Loucy (cell line): ENCODE results near the gene DEPDC5.

ENCODE experiments used
- H2AFZ ChIP-seq: fragments of 200-600 bp; sonication (generic); 2 replicates; pipeline ENCODE4 v1.6.0; 2016; ENCODE audit warnings: antibody characterized with exemption, mild to moderate bottlenecking, low read length, moderate library complexity
- H3F3A ChIP-seq: fragments of 200-600 bp; 2 replicates; pipeline ENCODE4 v1.6.0; 2016; ENCODE audit warnings: antibody characterized with exemption, low read depth, mild to moderate bottlenecking
- H3K27me3 ChIP-seq: fragments of 200-600 bp; sonication (generic); 2 replicates; pipeline ENCODE4 v1.6.1; 2014; ENCODE audit warnings: low read length, mild to moderate bottlenecking; ENCODE audit not compliant: insufficient read depth, poor library complexity, severe bottlenecking
- H3K36me3 ChIP-seq: fragments of 200-600 bp; sonication (generic); 2 replicates; pipeline ENCODE4 v1.6.1; 2016; ENCODE audit warnings: low read length; ENCODE audit not compliant: insufficient read depth
- H3K4me1 ChIP-seq: fragments of 200-600 bp; sonication (generic); 2 replicates; pipeline ENCODE4 v1.5.1; 2014; ENCODE audit warnings: low read length, mild to moderate bottlenecking; ENCODE audit not compliant: insufficient read depth, poor library complexity, severe bottlenecking
- H3K4me2 ChIP-seq: fragments of 200-600 bp; sonication (generic); 2 replicates; pipeline ENCODE4 v1.6.0; 2014; ENCODE audit warnings: antibody characterized with exemption, low read length, low read depth, mild to moderate bottlenecking; ENCODE audit not compliant: poor library complexity, severe bottlenecking
- H3K4me3 ChIP-seq: fragments of 200-600 bp; sonication (generic); 2 replicates; pipeline ENCODE4 v1.5.1; 2014; ENCODE audit warnings: low read length, mild to moderate bottlenecking, mixed read lengths; ENCODE audit not compliant: poor library complexity, severe bottlenecking
- H3K79me2 ChIP-seq: fragments of 200-600 bp; sonication (generic); 2 replicates; pipeline ENCODE4 v1.6.1; 2014; ENCODE audit warnings: low read length; ENCODE audit not compliant: insufficient read depth
- H3K9ac ChIP-seq: fragments of 200-600 bp; sonication (generic); 2 replicates; pipeline ENCODE4 v1.6.0; 2014; ENCODE audit warnings: mild to moderate bottlenecking, low read depth, low read length, moderate library complexity; ENCODE audit not compliant: poor library complexity, severe bottlenecking
- H3K9me2 ChIP-seq: fragments of 200-600 bp; sonication (generic); replicated peaks from 2 replicates; pipeline ENCODE4 v1.6.1; 2016; ENCODE audit warnings: low read depth, low read length, mixed read lengths
- H3K9me3 ChIP-seq: fragments of 200-600 bp; sonication (generic); 2 replicates; pipeline ENCODE4 v1.6.1; 2014; ENCODE audit warnings: mild to moderate bottlenecking, antibody characterized with exemption, low read length, low read depth; ENCODE audit not compliant: insufficient read depth
- H4K20me1 ChIP-seq: fragments of 200-600 bp; sonication (generic); 2 replicates; pipeline ENCODE4 v1.6.0; 2014; ENCODE audit warnings: antibody characterized with exemption, low read length, mild to moderate bottlenecking; ENCODE audit not compliant: insufficient read depth, poor library complexity, severe bottlenecking
- CTCF ChIP-seq: fragments of 200-600 bp; sonication (generic); conservative IDR thresholded peaks from 2 replicates; pipeline ENCODE4 v1.5.1; 2014; ENCODE audit warnings: mild to moderate bottlenecking, antibody characterized with exemption, low read length
- EZH2phosphoT487 ChIP-seq: fragments of 200-600 bp; IDR thresholded peaks from 2 replicates; pipeline ENCODE4 v1.6.1; 2018; ENCODE audit warnings: antibody characterized with exemption, mild to moderate bottlenecking, moderate library complexity, borderline replicate concordance

Gene DEPDC5

GRCh38 chr22:31893460-31893859 is 139.6 kb downstream of the DEPDC5 start:
- peaks cover 12% of the 10 kb centered on the region; the same call in 1 of the 2 replicates for H3K36me3 ChIP-seq
- H3K9me2 ChIP-seq = no peaks in the 10 kb centered on the region
- H3K79me2 ChIP-seq = no peaks in the 10 kb centered on the region
- no peak overlapping the region for H2AFZ ChIP-seq
- no peak overlapping the region for H3K9ac ChIP-seq
- no peak overlapping the region for H3K4me2 ChIP-seq
- peaks cover 4% of the 10 kb centered on the region; the same call in 1 of the 2 replicates for H3F3A ChIP-seq
- H4K20me1 ChIP-seq = no peaks in the 10 kb centered on the region
- no peaks in the 10 kb centered on the region for H3K27me3 ChIP-seq
- H3K4me1 ChIP-seq = peaks cover 9% of the 10 kb centered on the region
- TF ChIP-seq EZH2phosphoT487 = no peak
- no peak for TF ChIP-seq CTCF
- no peaks in the 10 kb centered on the region for H3K9me3 ChIP-seq
- no peak overlapping the region for H3K4me3 ChIP-seq

- H3K4me3 ChIP-seq = no peak overlapping the region
- H3K4me2 ChIP-seq = no peak overlapping the region
- H2AFZ ChIP-seq = no peak overlapping the region
- H3K4me1 ChIP-seq = peaks cover 9% of the 10 kb centered on the region
- peaks cover 15% of the 10 kb centered on the region; the same call in 1 of the 2 replicates for H3K36me3 ChIP-seq
- H3K9me2 ChIP-seq = no peaks in the 10 kb centered on the region
- H3K27me3 ChIP-seq = no peaks in the 10 kb centered on the region
- H3K9ac ChIP-seq = no peak overlapping the region
- H3K79me2 ChIP-seq = no peaks in the 10 kb centered on the region
- peaks cover 4% of the 10 kb centered on the region; the same call in 1 of the 2 replicates for H3F3A ChIP-seq
- H4K20me1 ChIP-seq = no peaks in the 10 kb centered on the region
- TF ChIP-seq EZH2phosphoT487 = no peak
- TF ChIP-seq CTCF = no peak
- H3K9me3 ChIP-seq = no peaks in the 10 kb centered on the region
Observed at GRCh38 chr22:31895411-31896123, 141.7 kb downstream of the DEPDC5 start.

- H3K4me2 ChIP-seq = no peak overlapping the region
- H3K9ac ChIP-seq = no peak overlapping the region
- no peak overlapping the region for H2AFZ ChIP-seq
Observed at GRCh38 chr22:31896472-31896871, 142.7 kb downstream of the DEPDC5 start.

More at GRCh38 chr22:31896472-31896871, 142.7 kb downstream of the DEPDC5 start:
- Histone ChIP-seq H4K20me1 (no peaks in the 10 kb centered on the region), H3K4me1 (peaks cover 8% of the 10 kb centered on the region), H3K9me2 (no peaks in the 10 kb centered on the region), H3K79me2 (no peaks in the 10 kb centered on the region), H3F3A (no peaks in the 10 kb centered on the region), H3K9me3 (no peaks in the 10 kb centered on the region), H3K36me3 (peaks cover 18% of the 10 kb centered on the region; the same call in 1 of the 2 replicates), H3K4me3 (no peak overlapping the region), H3K27me3 (no peaks in the 10 kb centered on the region)
- TF ChIP-seq CTCF (no peak), EZH2phosphoT487 (no peak)
